Epithelial cell of proximal tubule (primary cell): ENCODE measurements around the gene POLE. TPM values are rescaled to one million over a fixed set of nuclear protein-coding genes. Genes with fewer than 3 reads are reported as not detected.
A peak's percentile ranks its signal among the peaks of the same experiment; 100 is the strongest.
"Not testable (repeated sequence)": the region's sequence is repeated elsewhere in the genome, so short reads cannot be mapped to it uniquely, and the experiment has no call there.

ENCODE experiments used
- DNase-seq: peaks from one replicate; pipeline ENCODE4 v3.0.0-alpha.2; 2011; ENCODE audit warnings: low read depth
- H3K4me3 ChIP-seq: 2 replicates; pipeline ENCODE4 v1.5.1; 2011; ENCODE audit warnings: low read depth, mild to moderate bottlenecking, low read length
- total RNA-seq: library from RNA; depleted of rRNA; stranded (reverse); fragments of >200 nt; gene quantifications from 2 replicates; pipeline ENCODE4 v1.2.3, GENCODE V29; 2015
- TF ChIP-seq, protein P1 (sequence below): conservative IDR thresholded peaks from 2 replicates; pipeline ENCODE4 v1.5.1; 2012; ENCODE audit warnings: low read depth, mild to moderate bottlenecking, low read length

Gene POLE
- total RNA-seq, 1 donor from 2014 or later: 37.9 TPM

DNA sequence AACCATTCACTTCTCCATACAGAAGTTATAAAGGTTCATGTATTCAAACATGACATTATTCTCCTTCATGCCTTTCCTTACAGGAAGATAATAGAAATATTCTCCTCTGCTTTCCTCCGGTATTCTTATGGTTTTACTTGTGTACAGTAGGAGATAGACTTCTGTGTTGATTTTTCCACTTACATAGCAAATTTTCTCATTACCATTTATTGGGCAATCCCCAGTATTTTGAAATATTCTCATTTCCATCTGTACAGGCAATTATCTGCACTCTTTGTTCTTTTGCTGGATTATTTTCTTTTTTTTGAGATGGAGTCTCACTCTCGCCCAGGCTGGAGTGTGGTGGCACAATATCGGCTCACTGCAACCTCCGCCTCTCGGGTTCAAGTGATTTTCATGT lies 11.2 kb upstream of the POLE start:
- DNase-seq: no peak

DNA sequence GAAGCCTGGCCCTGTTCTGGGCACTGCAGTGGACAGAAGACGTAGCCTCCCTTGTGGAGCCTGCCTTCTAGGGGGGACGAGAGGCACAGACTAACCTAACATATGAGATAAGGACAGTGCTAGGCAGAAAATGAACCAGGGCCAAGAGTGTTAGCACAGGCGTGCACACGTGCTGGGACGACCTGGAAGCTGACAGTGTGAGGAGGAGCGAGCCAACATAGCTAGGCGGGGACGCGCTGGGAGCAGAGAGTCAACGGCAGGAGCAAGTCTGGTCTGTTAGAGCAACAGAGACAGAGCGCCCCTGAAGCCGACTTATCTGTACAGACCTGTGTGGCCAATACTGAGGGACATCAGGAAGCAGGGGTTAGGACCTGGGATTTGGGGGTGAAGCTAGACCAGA lies 8.3 kb upstream of the POLE start:
- no peak overlapping the region for H3K4me3 ChIP-seq
- no peak for DNase-seq
- TF ChIP-seq, protein P1, sequence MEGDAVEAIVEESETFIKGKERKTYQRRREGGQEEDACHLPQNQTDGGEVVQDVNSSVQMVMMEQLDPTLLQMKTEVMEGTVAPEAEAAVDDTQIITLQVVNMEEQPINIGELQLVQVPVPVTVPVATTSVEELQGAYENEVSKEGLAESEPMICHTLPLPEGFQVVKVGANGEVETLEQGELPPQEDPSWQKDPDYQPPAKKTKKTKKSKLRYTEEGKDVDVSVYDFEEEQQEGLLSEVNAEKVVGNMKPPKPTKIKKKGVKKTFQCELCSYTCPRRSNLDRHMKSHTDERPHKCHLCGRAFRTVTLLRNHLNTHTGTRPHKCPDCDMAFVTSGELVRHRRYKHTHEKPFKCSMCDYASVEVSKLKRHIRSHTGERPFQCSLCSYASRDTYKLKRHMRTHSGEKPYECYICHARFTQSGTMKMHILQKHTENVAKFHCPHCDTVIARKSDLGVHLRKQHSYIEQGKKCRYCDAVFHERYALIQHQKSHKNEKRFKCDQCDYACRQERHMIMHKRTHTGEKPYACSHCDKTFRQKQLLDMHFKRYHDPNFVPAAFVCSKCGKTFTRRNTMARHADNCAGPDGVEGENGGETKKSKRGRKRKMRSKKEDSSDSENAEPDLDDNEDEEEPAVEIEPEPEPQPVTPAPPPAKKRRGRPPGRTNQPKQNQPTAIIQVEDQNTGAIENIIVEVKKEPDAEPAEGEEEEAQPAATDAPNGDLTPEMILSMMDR: no peak

More for the DNA sequence above, 11.2 kb upstream of the POLE start:
- H3K4me3 ChIP-seq: no peak overlapping the region
- TF ChIP-seq, protein P1: no peak

DNA sequence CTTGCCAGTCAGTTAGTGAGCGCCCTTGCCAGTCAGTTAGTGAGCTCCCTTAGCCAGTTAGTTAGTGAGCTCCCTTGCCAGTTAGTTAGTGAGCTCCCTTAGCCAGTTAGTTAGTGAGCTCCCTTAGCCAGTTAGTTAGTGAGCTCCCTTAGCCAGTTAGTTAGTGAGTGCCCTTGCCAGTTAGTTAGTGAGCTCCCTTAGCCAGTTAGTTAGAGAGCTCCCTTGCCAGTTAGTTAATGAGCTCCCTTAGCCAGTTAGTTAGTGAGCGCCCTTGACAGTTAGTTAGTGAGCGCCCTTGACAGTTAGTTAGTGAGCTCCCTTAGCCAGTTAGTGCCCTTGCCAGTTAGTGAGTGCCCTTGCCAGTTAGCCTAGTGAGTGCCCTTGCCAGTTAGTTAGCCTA lies 7.7 kb upstream of the POLE start:
- H3K4me3 ChIP-seq, DNase-seq: not testable (repeated sequence)

DNA sequence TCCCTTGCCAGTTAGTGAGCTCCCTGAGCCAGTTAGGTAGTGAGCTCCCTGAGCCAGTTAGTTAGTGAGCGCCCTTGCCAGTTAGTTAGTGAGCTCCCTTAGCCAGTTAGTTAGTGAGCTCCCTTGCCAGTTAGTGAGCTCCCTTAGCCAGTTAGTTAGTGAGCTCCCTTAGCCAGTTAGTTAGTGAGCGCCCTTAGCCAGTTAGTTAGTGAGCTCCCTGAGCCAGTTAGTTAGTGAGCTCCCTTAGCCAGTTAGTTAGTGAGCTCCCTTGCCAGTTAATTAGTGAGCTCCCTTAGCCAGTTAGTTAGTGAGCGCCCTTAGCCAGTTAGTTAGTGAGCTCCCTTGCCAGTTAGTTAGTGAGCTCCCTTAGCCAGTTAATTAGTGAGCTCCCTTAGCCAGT lies 4.9 kb upstream of the POLE start:
- not testable (repeated sequence) for H3K4me3 ChIP-seq, DNase-seq

DNA sequence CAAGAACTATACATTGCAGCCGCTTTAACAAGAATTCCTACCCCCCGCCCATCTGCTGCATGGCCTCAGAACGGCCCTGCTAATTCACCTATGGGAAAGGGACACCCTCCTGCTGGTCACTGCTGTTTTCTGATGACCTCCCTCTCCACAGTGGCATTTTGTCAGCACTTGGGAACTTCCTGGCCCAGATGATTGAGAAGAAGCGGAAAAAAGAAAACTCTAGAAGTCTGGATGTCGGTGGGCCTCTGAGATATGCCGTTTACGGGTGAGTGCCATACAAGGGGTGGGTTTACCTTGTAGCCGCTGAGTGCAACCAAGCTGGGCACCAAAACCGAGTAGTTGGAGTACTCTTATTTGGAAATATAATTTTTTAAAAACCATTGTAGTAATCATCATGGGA lies 3.0 kb upstream of the POLE start:
- TF ChIP-seq, protein P1: no peak
- DNase-seq: no peak
- H3K4me3 ChIP-seq: no peak overlapping the region

DNA sequence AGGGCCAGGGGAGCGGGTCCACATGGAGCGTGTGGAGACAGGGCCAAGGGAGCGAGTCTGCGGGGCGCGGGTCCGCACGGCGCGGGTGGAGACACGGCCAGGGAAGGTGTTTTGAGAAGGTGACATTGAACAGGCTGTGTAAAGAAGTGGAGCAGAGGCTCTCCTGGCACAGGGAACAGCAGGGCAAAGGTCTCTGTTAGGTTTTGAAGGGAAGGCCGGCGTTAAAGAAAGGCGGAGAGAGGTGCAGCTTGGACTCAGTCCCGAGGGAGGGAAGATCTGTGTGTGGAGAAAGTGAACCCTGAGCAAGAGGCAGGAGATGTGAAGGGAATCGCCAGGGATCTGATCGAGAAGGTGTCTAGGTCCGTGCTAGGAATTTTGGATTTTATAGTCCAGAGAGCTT lies 2.1 kb upstream of the POLE start:
- peak overlapping the region; percentile 49 for H3K4me3 ChIP-seq
- TF ChIP-seq, protein P1: no peak
- DNase-seq: no peak

DNA sequence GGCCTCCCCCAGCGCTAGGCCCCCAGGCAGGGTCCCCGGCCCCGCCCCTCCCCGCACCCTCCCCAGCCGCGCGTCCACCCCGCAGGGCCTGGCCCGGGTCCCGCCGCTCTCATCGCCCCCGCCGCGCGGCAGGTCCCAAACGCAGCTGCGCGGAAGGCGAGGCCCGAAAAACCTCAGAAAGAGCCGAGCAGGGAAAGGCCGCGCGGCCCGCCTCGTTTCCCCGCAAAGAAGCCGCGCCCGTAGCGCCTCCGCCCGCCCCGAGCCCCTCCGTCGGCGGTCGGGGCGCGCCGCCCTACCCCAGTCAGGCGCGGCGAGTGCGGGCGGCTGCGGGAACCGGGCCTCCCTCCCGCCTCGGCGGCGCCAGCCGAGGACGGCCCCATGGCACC lies 324 bp downstream of the POLE start:
- H3K4me3 ChIP-seq: peak overlapping the region; percentile 71
- TF ChIP-seq, protein P1: no peak
- DNase-seq: no peak

DNA sequence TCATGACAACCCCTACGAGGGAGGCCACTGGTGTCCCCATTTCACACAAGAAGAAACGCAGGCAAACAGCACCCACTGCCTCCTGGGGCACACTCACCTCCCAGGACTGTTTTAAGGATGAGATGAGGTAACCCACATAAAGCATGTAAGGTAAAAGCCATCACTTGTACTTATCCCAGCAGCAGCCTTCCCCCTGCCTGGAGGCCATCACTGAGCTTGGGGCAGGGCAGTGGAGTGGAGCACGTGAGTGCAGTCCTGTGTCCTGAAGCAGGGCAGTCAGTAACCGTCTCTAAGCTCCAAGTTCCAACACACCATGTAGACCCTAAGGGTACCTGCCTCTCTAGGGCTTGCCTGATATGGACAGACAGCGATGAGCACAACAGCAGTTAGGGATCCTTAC lies 1.7 kb downstream of the POLE start:
- TF ChIP-seq, protein P1: no peak
- H3K4me3 ChIP-seq: no peak overlapping the region
- DNase-seq: no peak
